HG03175 (cell line): ENCODE measurements around the gene SPAST.
"Not testable (repeated sequence)": the region's sequence is repeated elsewhere in the genome, so short reads cannot be mapped to it uniquely, and the experiment has no call there.

Experiments
- ATAC-seq: cut with Tn5 transposase; IDR thresholded peaks from one replicate; pipeline ENCODE4 v1.9.1; 2021; ENCODE audit warnings: mild to moderate bottlenecking, moderate library complexity; ENCODE audit not compliant: unreplicated experiment

SPAST gene, protein sequence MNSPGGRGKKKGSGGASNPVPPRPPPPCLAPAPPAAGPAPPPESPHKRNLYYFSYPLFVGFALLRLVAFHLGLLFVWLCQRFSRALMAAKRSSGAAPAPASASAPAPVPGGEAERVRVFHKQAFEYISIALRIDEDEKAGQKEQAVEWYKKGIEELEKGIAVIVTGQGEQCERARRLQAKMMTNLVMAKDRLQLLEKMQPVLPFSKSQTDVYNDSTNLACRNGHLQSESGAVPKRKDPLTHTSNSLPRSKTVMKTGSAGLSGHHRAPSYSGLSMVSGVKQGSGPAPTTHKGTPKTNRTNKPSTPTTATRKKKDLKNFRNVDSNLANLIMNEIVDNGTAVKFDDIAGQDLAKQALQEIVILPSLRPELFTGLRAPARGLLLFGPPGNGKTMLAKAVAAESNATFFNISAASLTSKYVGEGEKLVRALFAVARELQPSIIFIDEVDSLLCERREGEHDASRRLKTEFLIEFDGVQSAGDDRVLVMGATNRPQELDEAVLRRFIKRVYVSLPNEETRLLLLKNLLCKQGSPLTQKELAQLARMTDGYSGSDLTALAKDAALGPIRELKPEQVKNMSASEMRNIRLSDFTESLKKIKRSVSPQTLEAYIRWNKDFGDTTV

DNA sequence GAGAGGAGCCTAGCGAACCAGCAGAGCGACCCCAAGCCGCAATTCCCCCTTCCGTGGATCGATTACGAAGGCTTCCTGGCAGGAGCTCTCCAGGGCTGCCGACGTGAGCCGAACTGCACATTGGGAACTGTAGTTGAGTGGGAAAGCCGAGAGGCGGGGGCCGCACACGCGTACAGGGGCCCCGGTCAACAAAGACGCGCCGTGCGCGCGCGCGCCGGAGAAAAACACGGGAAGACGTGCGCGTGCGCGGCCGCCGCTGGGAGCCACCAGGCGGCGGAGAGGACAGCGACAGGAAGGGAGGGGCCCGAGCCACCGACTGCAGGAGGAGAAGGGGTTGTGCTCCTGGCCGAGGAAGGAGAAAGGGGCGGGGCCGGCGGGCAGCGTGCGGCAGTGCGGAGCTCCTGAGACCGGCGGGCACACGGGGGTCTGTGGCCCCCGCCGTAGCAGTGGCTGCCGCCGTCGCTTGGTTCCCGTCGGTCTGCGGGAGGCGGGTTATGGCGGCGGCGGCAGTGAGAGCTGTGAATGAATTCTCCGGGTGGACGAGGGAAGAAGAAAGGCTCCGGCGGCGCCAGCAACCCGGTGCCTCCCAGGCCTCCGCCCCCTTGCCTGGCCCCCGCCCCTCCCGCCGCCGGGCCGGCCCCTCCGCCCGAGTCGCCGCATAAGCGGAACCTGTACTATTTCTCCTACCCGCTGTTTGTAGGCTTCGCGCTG, at the start of gene SPAST:
SPAST (plus strand) TSS at position 247 of the 711 bp plus-strand sequence; CDS start at position 523, 276 bp downstream.
- ATAC-seq = peak; percentile 97

- not testable (repeated sequence) for ATAC-seq
These were observed 44.4 kb upstream of the SPAST start for GRCh38 chr2:32018789-32019482.

GRCh38 chr2:32034198-32034887, 29.0 kb upstream of the SPAST start:
- not testable (repeated sequence) for ATAC-seq

DNA sequence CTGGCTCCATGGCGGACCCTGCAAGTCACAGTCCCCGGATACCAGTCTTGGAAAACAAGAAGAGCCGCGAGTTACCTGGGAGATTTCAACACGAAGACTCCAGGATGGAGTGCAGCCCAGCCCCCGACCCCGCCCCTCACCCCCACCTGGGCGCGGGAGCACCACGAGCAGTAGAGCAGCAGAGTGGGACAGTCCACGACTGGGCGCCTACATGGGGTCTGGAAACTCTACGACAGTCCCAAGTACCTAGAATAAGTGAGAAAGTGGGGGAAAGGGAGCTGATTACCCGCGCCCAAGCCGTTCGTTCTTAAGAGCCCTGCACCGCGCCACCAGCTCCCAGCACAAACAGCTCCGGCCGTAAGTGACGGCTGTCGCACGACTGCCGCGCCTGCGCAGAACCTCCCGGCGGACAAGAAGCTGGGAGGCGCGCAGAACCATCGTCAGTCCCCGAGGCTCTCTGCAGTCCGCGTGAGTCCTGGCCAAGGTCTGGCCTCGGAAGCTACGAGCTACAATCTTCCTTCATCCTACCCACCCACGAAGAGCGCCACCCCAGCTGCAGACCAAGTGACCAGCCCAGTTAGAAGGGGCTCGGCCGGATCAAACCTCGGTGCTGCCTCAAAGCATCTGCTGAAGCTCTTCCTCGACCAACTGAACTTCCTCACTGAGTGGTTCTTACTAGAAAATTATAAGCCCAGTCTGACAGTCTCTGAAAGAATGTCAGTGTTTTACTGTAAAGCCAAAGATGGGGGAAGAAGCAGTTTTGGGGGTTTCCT, 23.7 kb upstream of the SPAST start, which contains the start of gene DPY30:
DPY30 (minus strand) TSS at position 359 of the 773 bp plus-strand sequence; CDS start at position 10, 349 bp downstream.
- peak; percentile 89 for ATAC-seq

GRCh38 chr2:32043561-32043960, 19.8 kb upstream of the SPAST start:
- ATAC-seq = no peak

- no peak for ATAC-seq
These were observed 11.4 kb upstream of the SPAST start for GRCh38 chr2:32051836-32052439.

GRCh38 chr2:32054583-32054982, 8.8 kb upstream of the SPAST start:
- ATAC-seq = not testable (repeated sequence)

DNA sequence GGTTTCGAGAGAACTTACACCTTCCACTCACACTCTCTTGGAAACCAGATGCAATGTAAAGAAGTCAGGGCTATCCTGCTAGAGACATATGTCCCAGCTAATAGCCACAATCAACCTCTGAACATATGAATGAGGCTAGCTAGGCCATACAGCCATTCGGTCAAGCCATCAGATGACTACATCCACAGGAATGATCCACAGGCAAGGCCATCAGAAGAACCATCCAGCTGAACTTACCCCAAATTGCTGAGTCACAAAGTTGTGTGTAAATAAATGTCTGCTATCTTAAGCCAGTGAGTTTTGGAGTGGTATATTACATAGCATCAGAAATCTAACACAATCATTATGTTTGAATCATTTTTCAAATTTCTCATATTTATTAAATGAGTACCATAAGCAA, 5.2 kb upstream of the SPAST start:
- no peak for ATAC-seq

GRCh38 chr2:32060266-32060665, 3.1 kb upstream of the SPAST start:
- no peak for ATAC-seq

DNA sequence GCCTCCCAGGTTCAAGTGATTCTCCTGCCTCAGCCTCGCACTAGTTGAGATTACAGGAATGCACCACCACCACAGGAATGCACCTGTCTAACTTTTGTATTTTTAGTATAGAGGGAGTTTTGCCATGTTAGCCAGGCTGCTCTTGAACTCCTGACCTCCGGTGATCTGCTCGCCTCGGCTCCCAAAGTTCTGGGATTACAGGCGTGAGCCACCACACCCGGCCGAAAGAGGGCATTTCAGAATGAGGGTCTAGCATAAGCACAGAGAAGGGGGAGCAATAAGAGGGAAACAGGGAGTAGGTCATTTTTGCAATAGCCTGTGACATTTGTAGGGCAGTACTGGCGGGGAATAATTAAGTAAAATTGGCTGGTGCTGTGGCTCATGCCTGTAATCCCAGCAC, 1.9 kb upstream of the SPAST start:
- ATAC-seq = no peak

DNA sequence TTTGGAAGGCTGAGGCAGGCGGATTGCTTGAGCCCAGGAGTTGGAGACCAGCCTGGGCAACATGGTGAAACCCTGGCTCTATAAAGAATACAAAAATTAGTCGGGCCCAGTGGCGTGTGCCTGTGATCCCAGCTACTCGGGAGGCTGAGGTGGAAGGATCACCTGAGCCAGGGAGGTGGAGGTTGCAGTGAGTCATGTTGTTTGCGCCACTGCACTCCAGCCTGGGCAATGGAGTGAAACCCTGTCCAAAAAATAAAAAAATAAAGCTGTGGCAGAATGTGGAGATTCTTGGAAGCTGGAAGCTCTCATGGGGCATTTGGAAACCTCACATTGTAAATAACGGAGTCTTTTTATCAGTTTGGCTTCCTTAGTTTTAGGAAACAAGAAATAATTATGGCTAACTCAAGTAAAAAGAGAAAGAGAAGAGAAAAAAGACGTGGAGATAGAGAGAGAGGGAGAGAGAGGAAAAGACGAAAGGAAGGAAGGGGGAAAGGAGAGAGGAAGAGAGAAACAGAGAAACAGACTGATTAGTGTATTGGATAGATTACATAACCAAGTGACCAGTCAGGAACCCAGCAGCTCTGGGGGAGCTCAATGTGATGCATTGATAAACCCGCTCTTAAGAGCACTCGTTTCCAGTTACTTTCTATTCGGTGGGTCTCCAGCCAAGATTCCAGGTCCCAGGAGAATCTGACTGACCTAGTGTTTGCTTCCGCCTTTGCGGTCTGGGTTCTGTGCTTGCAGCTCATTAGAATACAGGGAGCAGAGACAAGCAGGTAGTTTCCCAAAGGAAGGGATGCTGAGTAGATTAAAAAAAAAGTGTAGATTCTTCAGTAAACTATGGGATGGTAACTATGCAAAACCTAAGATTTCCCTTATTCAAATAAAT, 1.1 kb upstream of the SPAST start:
- no peak for ATAC-seq

- no peak for ATAC-seq
These were observed 755 bp downstream of the SPAST start for GRCh38 chr2:32064021-32064601.

- ATAC-seq = no peak
These were observed 1.4 kb downstream of the SPAST start for GRCh38 chr2:32064713-32065112.

DNA sequence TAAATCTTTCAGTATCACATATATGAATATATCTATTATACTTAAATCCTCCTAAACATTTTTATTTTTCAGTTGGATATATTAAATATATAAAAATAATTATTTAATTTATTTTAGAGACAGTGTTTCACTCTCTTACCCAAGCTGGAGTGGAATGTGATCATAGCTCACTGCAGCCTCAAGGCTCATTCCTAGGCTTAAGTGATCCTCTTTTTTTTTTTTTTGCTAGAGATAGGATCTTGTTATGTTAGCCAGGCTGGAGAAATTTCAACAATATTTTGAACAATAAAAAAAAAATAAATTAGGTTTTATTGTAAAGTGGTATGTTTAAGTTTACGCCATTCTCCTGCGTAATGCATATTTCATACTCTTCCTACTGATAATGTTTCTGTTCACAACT, 4.2 kb downstream of the SPAST start:
- ATAC-seq = no peak

- no peak for ATAC-seq
These were observed 10.8 kb downstream of the SPAST start for GRCh38 chr2:32074134-32074506.

- ATAC-seq = no peak
These were observed 32.3 kb downstream of the SPAST start for GRCh38 chr2:32095671-32096070.

GRCh38 chr2:32108111-32108510, 44.8 kb downstream of the SPAST start:
- no peak for ATAC-seq

GRCh38 chr2:32118055-32118454, 54.7 kb downstream of the SPAST start:
- ATAC-seq = no peak
